IPS-20b (cell line): ENCODE measurements around the gene ATP2B1.

ENCODE experiments used
- H3K27ac ChIP-seq: one replicate; pipeline ENCODE4 v1.5.1; 2013; ENCODE audit warnings: low read length
- H3K27me3 ChIP-seq: 2 replicates; pipeline ENCODE4 v1.6.1; 2013; ENCODE audit warnings: mild to moderate bottlenecking, low read length, inconsistent platforms; ENCODE audit not compliant: insufficient read depth
- H3K36me3 ChIP-seq: 2 replicates; pipeline ENCODE4 v1.6.1; 2013; ENCODE audit warnings: low read depth, mild to moderate bottlenecking, inconsistent platforms, low read length, moderate library complexity; ENCODE audit not compliant: insufficient read depth
- H3K4me1 ChIP-seq: 2 replicates; pipeline ENCODE4 v1.6.1; 2013; ENCODE audit warnings: mild to moderate bottlenecking, control low read depth, inconsistent platforms, low read length, moderate library complexity; ENCODE audit not compliant: insufficient read depth
- H3K4me3 ChIP-seq: 2 replicates; pipeline ENCODE4 v1.5.1; 2013; ENCODE audit warnings: mild to moderate bottlenecking, low read length, inconsistent platforms
- H3K9ac ChIP-seq: 2 replicates; pipeline ENCODE4 v1.6.1; 2013; ENCODE audit warnings: low read depth, mild to moderate bottlenecking, inconsistent platforms, low read length, moderate library complexity
- H3K9me3 ChIP-seq: 2 replicates; pipeline ENCODE4 v1.6.1; 2013; ENCODE audit warnings: mild to moderate bottlenecking, low read depth, low read length, inconsistent platforms; ENCODE audit not compliant: insufficient read depth

ATP2B1 gene

DNA sequence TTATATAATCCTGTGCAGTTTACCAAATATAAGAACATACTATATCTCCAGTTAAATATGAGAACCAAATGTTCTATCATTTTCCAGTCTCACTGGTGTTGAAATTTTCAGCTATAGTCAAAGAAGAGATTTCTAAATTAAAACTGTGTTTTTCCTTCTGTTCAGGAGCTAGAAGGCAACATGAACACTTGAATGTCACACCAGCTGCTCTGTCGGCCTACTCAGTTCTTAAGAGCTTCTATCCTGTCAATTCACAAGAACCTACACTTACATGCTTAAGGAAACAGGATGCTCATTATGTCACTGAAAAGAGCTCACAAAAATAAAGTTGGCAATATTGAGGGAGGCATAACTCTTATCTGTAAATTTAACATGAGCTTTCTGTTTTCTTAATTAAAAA, 43.1 kb downstream of the ATP2B1 start:
- Histone ChIP-seq H3K4me3 (no peak overlapping the region), H3K36me3 (no peaks in the 10 kb centered on the region), H3K27ac (no peak overlapping the region), H3K9ac (no peak overlapping the region), H3K4me1 (no peaks in the 10 kb centered on the region), H3K9me3 (no peaks in the 10 kb centered on the region), H3K27me3 (no peaks in the 10 kb centered on the region)

DNA sequence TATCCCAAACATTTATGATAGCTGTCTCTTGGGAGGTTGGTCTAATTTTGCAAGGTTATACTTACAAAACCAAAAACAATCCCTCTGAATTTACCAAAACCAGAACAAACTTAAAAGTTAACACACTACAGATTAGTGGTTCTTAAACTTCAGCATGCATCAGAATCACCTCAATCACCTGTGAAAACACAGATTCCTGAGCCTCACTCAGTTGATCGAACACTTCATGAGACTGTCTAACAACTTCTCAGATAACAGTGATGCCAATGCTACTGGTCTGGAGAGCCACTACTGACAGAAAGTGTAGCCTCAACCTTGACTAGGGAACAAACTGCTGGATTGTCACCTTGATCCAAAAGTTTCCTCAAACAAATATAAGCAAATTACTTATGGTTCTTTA, 44.2 kb downstream of the ATP2B1 start:
- Histone ChIP-seq H3K27me3 (no peaks in the 10 kb centered on the region), H3K4me3 (no peak overlapping the region), H3K27ac (no peak overlapping the region), H3K36me3 (no peaks in the 10 kb centered on the region), H3K4me1 (no peaks in the 10 kb centered on the region), H3K9me3 (no peaks in the 10 kb centered on the region), H3K9ac (no peak overlapping the region)

DNA sequence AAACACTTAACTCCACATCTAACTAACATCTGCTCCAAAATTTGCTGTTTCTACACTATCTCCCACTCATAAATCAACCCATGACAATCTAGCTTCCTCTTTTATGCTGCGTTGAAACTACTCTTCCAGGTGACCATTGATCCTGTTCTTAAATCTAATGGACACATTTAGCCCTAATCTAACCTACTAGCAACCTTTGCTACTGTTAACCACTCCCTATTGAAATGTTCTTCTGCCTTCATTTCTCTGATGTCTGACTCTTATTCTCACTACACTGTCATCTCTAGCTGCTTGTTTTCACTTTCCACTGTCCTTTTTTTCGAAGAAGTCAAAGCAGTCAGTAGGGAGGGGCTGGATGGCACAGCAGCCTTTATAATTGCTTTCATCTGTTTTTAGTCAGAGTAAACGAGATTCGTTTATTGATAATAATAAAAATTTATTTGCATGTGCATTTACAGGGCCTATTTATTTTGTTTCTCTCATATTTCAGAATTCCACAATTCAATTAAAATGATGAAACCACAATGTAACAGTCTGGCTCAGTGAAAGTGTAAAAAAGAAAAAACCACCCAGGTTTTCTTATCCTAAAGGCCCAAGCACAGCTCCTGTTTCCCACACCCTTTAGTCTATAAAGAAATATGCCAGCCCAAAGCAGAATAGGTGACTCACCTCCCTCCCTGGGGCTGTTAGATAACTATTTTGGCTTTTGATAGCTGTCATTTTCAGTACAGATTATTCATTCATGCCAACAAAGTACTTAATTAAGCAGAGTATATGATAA, 44.9 kb downstream of the ATP2B1 start:
- Histone ChIP-seq H3K27me3 (no peaks in the 10 kb centered on the region), H3K4me3 (no peak overlapping the region), H3K4me1 (no peaks in the 10 kb centered on the region; the same call in 1 of the 2 replicates), H3K27ac (no peak overlapping the region), H3K36me3 (no peaks in the 10 kb centered on the region), H3K9ac (no peak overlapping the region), H3K9me3 (no peaks in the 10 kb centered on the region)

DNA sequence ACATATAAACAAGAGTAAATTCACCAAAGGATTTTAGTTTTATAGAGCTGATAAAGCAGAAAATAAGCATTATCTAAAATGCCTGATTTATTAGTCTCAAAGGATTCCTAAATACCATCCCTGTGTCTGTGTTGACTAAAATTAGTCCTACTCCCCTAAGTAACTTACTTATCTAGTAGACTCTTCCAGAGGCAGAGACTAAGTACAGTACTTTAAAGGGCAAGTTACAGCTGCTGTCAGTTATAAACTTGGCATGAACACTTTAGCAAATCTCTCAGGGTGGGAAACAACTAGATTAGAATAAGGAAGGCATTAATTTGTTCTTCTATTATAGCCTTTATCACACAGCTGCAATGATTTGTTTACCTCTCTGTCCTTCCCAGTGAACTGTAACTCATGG, 46.0 kb downstream of the ATP2B1 start:
- Histone ChIP-seq H3K9me3 (no peaks in the 10 kb centered on the region), H3K27me3 (no peaks in the 10 kb centered on the region), H3K36me3 (no peaks in the 10 kb centered on the region), H3K4me3 (no peak overlapping the region), H3K9ac (no peak overlapping the region), H3K4me1 (no peaks in the 10 kb centered on the region; the same call in 1 of the 2 replicates), H3K27ac (no peak overlapping the region)

DNA sequence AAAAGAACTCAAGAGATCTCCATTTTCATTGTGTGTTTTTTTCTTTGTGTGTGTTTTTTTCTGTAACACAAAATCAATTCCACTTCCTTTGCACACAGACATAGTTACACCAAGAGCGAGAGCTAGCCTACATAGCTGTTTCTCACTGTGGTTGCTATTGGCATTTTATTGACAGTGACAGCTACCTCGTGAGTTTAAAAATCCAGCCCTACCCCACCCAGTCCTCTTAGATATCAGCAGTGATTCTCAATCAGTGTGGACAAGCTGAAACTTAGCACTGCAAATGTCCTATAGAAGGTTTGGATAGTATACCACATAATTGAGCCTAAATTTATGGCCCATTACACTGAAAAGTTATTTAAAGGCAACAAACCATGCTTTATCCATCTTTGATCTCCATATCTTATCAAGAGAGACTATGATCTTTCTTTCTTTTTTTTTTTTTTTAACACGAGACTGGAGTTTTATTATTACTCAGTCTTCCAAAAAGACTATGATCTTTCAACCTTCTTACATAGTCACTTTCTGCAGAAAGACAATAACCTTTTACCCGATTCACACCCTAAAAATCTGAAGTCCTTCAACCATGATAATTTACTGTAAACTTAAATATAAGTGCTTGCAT, 46.8 kb downstream of the ATP2B1 start:
- Histone ChIP-seq H3K4me1 (no peaks in the 10 kb centered on the region; the same call in 1 of the 2 replicates), H3K27ac (no peak overlapping the region), H3K4me3 (no peak overlapping the region), H3K9ac (no peak overlapping the region), H3K9me3 (no peaks in the 10 kb centered on the region), H3K27me3 (no peaks in the 10 kb centered on the region), H3K36me3 (no peaks in the 10 kb centered on the region)

DNA sequence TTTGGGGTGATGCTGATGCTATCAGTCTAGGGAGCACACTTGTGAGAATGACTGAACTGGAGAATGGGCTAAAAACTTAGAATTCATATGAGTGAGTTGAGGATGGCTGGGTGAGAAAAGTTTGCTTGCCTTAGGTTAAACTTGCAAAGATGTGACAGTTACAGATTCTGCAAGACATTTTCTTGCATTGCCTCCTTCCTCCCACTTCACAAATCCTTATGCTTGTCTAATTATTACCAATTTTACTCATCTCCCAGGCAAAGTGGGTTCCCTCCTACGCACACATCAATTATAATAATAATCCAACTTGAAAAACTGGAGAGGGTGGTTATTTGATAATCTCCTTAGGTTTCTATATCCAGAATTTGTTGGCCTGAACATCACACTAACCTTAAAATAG, 50.9 kb downstream of the ATP2B1 start:
- no peaks in the 10 kb centered on the region for H3K36me3 ChIP-seq
- no peaks in the 10 kb centered on the region; the same call in 1 of the 2 replicates for H3K4me1 ChIP-seq
- H3K9me3 ChIP-seq = no peaks in the 10 kb centered on the region
- no peak overlapping the region for H3K9ac ChIP-seq
- no peak overlapping the region for H3K4me3 ChIP-seq
- no peaks in the 10 kb centered on the region for H3K27me3 ChIP-seq
- H3K27ac ChIP-seq = no peak overlapping the region

DNA sequence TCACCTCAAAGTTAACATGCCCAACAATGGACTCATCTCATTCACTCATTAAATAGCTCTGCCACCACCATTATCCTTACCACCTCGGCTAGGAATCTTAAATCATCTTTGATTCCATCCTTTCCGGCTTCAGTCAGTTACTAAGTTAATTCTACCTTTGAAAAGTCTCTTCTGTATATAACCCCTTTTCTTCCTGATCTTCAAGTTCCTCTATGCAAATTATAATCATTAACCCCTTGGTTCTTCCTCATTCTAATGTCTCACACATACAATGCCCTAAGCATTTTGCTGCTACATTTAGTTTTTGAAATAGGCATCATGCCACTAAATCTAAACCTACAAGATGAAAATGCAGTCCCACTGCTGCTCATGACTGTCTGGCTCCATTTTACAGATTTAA, 51.6 kb downstream of the ATP2B1 start:
- H3K9me3 ChIP-seq = no peaks in the 10 kb centered on the region
- H3K9ac ChIP-seq = no peak overlapping the region
- no peak overlapping the region for H3K27ac ChIP-seq
- no peak overlapping the region for H3K4me3 ChIP-seq
- H3K27me3 ChIP-seq = no peaks in the 10 kb centered on the region
- H3K36me3 ChIP-seq = no peaks in the 10 kb centered on the region
- no peaks in the 10 kb centered on the region; the same call in 1 of the 2 replicates for H3K4me1 ChIP-seq

DNA sequence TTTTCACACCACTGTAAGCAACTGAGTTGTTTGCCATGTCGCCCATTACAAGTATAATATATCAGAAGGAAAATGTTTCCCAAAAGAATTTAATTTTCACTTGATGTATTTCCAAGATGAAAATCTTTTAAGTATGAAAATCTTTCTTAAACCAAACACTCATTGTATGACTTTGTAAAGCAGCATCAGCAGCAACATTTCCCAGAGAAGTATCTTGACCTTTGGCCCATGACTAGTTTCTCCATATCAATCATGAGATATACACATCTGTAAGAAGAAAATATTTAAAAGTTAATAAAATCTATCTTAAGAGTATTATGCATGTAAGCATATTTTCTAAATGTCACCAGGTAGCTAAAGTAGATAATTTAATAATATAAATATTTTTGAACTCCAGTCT, 52.8 kb downstream of the ATP2B1 start:
- H3K4me1 ChIP-seq = no peaks in the 10 kb centered on the region; the same call in 1 of the 2 replicates

DNA sequence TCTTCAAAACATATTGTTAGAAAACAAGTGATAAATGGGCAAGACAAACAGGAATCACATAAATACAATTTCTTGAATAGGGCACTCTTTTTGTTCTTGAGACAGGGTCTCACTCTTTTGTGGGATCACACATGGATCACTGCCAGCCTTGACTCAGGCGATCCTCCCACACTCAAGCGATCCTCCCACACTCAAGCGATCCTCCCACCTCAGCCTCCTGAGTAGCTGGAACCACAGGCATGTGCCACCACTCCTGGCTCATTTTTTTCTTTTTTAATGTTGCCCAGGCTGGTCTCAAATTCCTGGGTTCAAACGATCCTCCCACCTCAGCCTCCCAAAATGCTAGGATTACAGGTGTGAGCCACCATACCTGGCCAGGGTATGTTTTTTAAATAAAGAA, 57.4 kb downstream of the ATP2B1 start:
- Histone ChIP-seq H3K4me1 (peaks cover 3% of the 10 kb centered on the region; the same call in 1 of the 2 replicates), H3K9me3 (no peaks in the 10 kb centered on the region), H3K36me3 (no peaks in the 10 kb centered on the region; the same call in 1 of the 2 replicates), H3K27ac (no peak overlapping the region), H3K4me3 (no peak overlapping the region), H3K9ac (no peak overlapping the region), H3K27me3 (no peaks in the 10 kb centered on the region)

More for the DNA sequence above, 52.8 kb downstream of the ATP2B1 start:
- Histone ChIP-seq H3K27ac (no peak overlapping the region), H3K9ac (no peak overlapping the region), H3K36me3 (no peaks in the 10 kb centered on the region), H3K9me3 (no peaks in the 10 kb centered on the region), H3K4me3 (no peak overlapping the region), H3K27me3 (no peaks in the 10 kb centered on the region)

DNA sequence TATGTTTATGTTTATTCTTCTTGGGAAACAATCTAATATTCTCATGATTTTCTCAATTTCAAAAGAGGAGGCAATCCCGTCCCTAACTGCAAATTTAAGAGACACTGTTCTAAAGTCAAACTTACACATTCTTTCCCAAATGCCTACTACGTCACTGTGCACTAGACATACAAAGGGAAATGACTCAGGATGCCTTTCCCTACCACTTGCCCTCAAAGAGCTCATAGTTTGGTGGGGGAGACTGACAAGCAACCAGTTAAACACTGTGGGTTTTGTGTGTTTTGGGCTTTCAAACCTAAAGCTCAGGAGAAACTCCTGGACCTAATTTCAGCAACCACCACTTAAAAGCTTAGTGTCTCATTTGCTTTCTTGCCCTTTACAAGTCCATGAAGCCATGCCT, 58.4 kb downstream of the ATP2B1 start:
- H3K27me3 ChIP-seq = no peaks in the 10 kb centered on the region

DNA sequence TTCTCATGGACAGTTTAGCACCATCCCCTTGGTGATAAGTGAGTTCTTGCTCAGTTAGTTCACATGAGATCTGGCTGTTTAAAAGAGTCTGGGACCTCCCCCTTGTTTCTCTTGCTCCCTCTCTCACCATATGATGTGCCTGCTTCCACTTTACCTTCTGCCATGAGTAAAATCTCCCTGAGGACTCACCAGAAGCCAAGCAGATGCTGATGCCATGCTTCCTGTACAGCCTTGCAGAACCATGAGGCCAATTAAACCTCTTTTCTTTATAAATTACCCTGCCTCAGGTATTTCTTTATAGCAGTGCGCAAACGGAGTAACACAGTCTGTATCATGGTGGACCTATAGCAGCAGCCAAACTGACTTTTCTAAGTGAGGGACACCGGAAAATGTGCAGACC, 58.8 kb downstream of the ATP2B1 start:
- Histone ChIP-seq H3K27ac (no peak overlapping the region), H3K27me3 (no peaks in the 10 kb centered on the region), H3K4me3 (no peak overlapping the region), H3K4me1 (peaks cover 3% of the 10 kb centered on the region; the same call in 1 of the 2 replicates), H3K9me3 (no peaks in the 10 kb centered on the region), H3K36me3 (no peaks in the 10 kb centered on the region; the same call in 1 of the 2 replicates), H3K9ac (no peak overlapping the region)

More for the DNA sequence above, 58.4 kb downstream of the ATP2B1 start:
- Histone ChIP-seq H3K27ac (no peak overlapping the region), H3K9me3 (no peaks in the 10 kb centered on the region), H3K4me3 (no peak overlapping the region), H3K4me1 (peaks cover 3% of the 10 kb centered on the region; the same call in 1 of the 2 replicates), H3K9ac (no peak overlapping the region), H3K36me3 (no peaks in the 10 kb centered on the region; the same call in 1 of the 2 replicates)

DNA sequence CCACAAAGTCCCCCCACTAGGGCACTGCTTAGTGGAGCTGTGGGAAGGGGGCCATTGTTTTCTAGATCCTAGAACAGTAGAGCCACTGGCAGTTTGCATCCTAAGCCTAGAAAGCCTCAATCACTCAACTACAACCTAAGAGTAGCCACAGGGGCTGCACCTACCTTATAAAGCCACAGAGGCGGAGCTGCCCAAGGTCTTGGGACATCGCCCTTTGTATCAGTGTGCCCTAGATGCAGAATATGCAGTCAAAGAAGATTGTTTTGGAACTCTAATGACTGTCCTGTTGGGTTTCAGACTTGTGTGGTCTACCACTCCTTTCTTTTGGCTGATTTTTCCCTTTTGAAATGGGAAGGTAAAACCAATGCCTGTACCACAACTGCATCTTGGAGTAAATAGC, 59.5 kb downstream of the ATP2B1 start:
- no peaks in the 10 kb centered on the region for H3K9me3 ChIP-seq
- no peak overlapping the region for H3K9ac ChIP-seq
- H3K27me3 ChIP-seq = no peaks in the 10 kb centered on the region
- no peak overlapping the region for H3K4me3 ChIP-seq
- no peak overlapping the region for H3K27ac ChIP-seq
- peaks cover 3% of the 10 kb centered on the region; the same call in 1 of the 2 replicates for H3K4me1 ChIP-seq
- no peaks in the 10 kb centered on the region; the same call in 1 of the 2 replicates for H3K36me3 ChIP-seq
